Urinary bladder (tissue), 4 donors: ENCODE measurements around the gene HLA-DQA2. TPM values are rescaled to one million over a fixed set of nuclear protein-coding genes. Genes with fewer than 3 reads are reported as not detected.

Experiments used
- DNase-seq: peaks from one replicate; pipeline ENCODE4 v3.0.0-alpha.2; 2015; ENCODE audit errors: extremely low spot score
- H3K27ac ChIP-seq: one replicate; pipeline ENCODE4 v1.5.1; 2013; ENCODE audit warnings: low read depth, mild to moderate bottlenecking, moderate library complexity
- H3K36me3 ChIP-seq: one replicate; pipeline ENCODE4 v1.6.1; 2013; ENCODE audit warnings: mild to moderate bottlenecking, moderate library complexity; ENCODE audit not compliant: insufficient read depth
- H3K4me1 ChIP-seq: one replicate; pipeline ENCODE4 v1.6.1; 2013; ENCODE audit warnings: mild to moderate bottlenecking, moderate library complexity; ENCODE audit not compliant: insufficient read depth
- H3K4me3 ChIP-seq: one replicate; pipeline ENCODE4 v1.5.1; 2013; ENCODE audit warnings: low read depth, low read length
- WGBS: extraction: QIAGEN DNeasy Blood & Tissue Kit; methylation state at CpG from one replicate; pipeline ENCODE4 v1.1.7; 2013; 5-methylcytosine and 5-hydroxymethylcytosine counted together
- polyA plus RNA-seq: library from polyadenylated mRNA; stranded (reverse); fragments of 200-250 nt; gene quantifications from one replicate; pipeline ENCODE4 v1.2.3, GENCODE V29; 2013
- small RNA-seq: library from RNA; depleted of rRNA; stranded (forward); fragments of <200 nt; gene quantifications from one replicate; pipeline ENCODE3, GENCODE V24; 2014
- total RNA-seq: library from RNA; depleted of rRNA; stranded (reverse); fragments of >200 nt; gene quantifications from one replicate; pipeline ENCODE4 v1.2.3, GENCODE V29; 2014
- donor health status: healthy with polysubstance abuse.
- donor health status: healthy.

HLA-DQA2 gene
- total and polyA plus RNA-seq, 2 donors, result 0.95 TPM; not detected in 1

DNA sequence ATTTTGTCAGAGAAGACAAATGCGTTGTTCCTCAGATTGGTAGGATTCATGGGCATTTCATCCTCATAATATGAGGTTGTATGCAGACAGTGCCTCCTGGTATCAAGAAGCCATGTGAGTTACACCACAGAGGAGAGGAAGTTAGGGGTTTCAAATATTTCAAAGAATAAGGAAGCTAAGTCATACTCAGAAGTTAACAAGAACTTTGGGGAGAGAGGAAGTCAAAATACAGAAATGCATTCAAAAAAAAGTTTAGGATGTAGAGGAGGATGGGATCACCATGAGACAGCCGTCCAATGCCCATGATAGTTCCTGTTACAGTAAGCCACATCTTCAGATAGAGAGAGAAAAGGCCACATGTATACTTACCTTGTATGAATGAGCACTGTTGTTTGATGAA lies 53.3 kb downstream of the HLA-DQA2 start:
- no peaks in the 10 kb centered on the region for H3K4me1 ChIP-seq
- H3K4me3 ChIP-seq, result no peak overlapping the region
- WGBS, result 73% methylated on average over 2 of the region's 2 CpGs
- H3K36me3 ChIP-seq, result no peaks in the 10 kb centered on the region
- no peak overlapping the region for H3K27ac ChIP-seq
- no peak for DNase-seq

Small RNA genes within 50 kb of the gene (small RNA-seq; reads per million reads assigned to genes)
- gene MIR3135B, result not detected

Other genes starting within 250 kb of the HLA-DQA2 start
- 3.8 TPM for gene HLA-DRB5, start 211.1 kb upstream of the HLA-DQA2 start, total RNA-seq
- 3.4 TPM for gene HLA-DRB5, start 211.1 kb upstream of the HLA-DQA2 start, polyA plus RNA-seq
- 10.2 TPM for gene HLA-DRB1, start 151.5 kb upstream of the HLA-DQA2 start, total RNA-seq
- 107 TPM for gene HLA-DRB1, start 151.5 kb upstream of the HLA-DQA2 start, polyA plus RNA-seq
- gene HLA-DQA1, start 104.0 kb upstream of the HLA-DQA2 start, total RNA-seq, result 16.0 TPM
- gene HLA-DQA1, start 104.0 kb upstream of the HLA-DQA2 start, polyA plus RNA-seq, result 41.8 TPM
- 4.0 TPM for gene HLA-DQB1, start 74.7 kb upstream of the HLA-DQA2 start, total RNA-seq
- gene HLA-DQB1, start 74.7 kb upstream of the HLA-DQA2 start, polyA plus RNA-seq, result 36.1 TPM
- gene HLA-DQB2, start 22.1 kb downstream of the HLA-DQA2 start, total RNA-seq, result 0.21 TPM
- 0.10 TPM for gene HLA-DQB2, start 22.1 kb downstream of the HLA-DQA2 start, polyA plus RNA-seq
- 0.42 TPM for gene HLA-DOB, start 75.6 kb downstream of the HLA-DQA2 start, total RNA-seq
- 0.90 TPM for gene HLA-DOB, start 75.6 kb downstream of the HLA-DQA2 start, polyA plus RNA-seq
- gene TAP2, start 97.3 kb downstream of the HLA-DQA2 start, total RNA-seq, result 14.0 TPM
- 18.5 TPM for gene TAP2, start 97.3 kb downstream of the HLA-DQA2 start, polyA plus RNA-seq
- 24.9 TPM for gene PSMB8, start 102.7 kb downstream of the HLA-DQA2 start, total RNA-seq
- 82.0 TPM for gene PSMB8, start 102.7 kb downstream of the HLA-DQA2 start, polyA plus RNA-seq
- 16.7 TPM for gene TAP1, start 112.3 kb downstream of the HLA-DQA2 start, total RNA-seq
- gene TAP1, start 112.3 kb downstream of the HLA-DQA2 start, polyA plus RNA-seq, result 49.8 TPM
- 6.7 TPM for gene PSMB9, start 112.8 kb downstream of the HLA-DQA2 start, total RNA-seq
- 53.0 TPM for gene PSMB9, start 112.8 kb downstream of the HLA-DQA2 start, polyA plus RNA-seq
- 8.9 TPM for gene HLA-DMB, start 199.6 kb downstream of the HLA-DQA2 start, total RNA-seq
- 16.4 TPM for gene HLA-DMB, start 199.6 kb downstream of the HLA-DQA2 start, polyA plus RNA-seq
- gene HLA-DMA, start 211.7 kb downstream of the HLA-DQA2 start, total RNA-seq, result 8.9 TPM
- gene HLA-DMA, start 211.7 kb downstream of the HLA-DQA2 start, polyA plus RNA-seq, result 30.4 TPM
- 79.0 TPM for gene BRD2, start 227.2 kb downstream of the HLA-DQA2 start, total RNA-seq
- gene BRD2, start 227.2 kb downstream of the HLA-DQA2 start, polyA plus RNA-seq, result 138 TPM